Endothelial cell of umbilical vein (primary cell): ENCODE data around the gene H2AZ1.
A peak's percentile ranks its signal among the peaks of the same experiment; 100 is the strongest.

Source experiments
- MYC ChIP-seq: IDR thresholded peaks from one replicate; pipeline ENCODE4 v1.6.1; 2011; ENCODE audit warnings: mild to moderate bottlenecking, low read depth, low read length
- POLR2A ChIP-seq: IDR thresholded peaks from 2 replicates; pipeline ENCODE4 v1.6.1; 2012; ENCODE audit warnings: low read depth, mild to moderate bottlenecking, control low read depth, low read length
- POLR2AphosphoS5 ChIP-seq: IDR thresholded peaks from 2 replicates; pipeline ENCODE4 v1.6.1; 2012; ENCODE audit warnings: low read depth, mild to moderate bottlenecking, control low read depth, low read length, moderate library complexity; ENCODE audit not compliant: insufficient read depth
- TF ChIP-seq, protein P1 (sequence below): IDR thresholded peaks from 2 replicates; pipeline ENCODE4 v1.6.1; 2011; ENCODE audit not compliant: insufficient read depth, insufficient read length
- TF ChIP-seq, protein P2 (sequence below), 2 donors: IDR thresholded peaks; 1 replicate in 1 of 2; 2 replicates in 1 of 2; pipeline ENCODE4 v1.5.1; 2011; ENCODE audit warnings: low read length in 2 of 2, mild to moderate bottlenecking in 2 of 2, moderate library complexity in 2 of 2, control low read depth in 1 of 2, inconsistent platforms in 1 of 2, low read depth in 1 of 2; ENCODE audit not compliant: insufficient read depth in 1 of 2; ENCODE audit errors: extremely low read depth in 1 of 2

DNA sequence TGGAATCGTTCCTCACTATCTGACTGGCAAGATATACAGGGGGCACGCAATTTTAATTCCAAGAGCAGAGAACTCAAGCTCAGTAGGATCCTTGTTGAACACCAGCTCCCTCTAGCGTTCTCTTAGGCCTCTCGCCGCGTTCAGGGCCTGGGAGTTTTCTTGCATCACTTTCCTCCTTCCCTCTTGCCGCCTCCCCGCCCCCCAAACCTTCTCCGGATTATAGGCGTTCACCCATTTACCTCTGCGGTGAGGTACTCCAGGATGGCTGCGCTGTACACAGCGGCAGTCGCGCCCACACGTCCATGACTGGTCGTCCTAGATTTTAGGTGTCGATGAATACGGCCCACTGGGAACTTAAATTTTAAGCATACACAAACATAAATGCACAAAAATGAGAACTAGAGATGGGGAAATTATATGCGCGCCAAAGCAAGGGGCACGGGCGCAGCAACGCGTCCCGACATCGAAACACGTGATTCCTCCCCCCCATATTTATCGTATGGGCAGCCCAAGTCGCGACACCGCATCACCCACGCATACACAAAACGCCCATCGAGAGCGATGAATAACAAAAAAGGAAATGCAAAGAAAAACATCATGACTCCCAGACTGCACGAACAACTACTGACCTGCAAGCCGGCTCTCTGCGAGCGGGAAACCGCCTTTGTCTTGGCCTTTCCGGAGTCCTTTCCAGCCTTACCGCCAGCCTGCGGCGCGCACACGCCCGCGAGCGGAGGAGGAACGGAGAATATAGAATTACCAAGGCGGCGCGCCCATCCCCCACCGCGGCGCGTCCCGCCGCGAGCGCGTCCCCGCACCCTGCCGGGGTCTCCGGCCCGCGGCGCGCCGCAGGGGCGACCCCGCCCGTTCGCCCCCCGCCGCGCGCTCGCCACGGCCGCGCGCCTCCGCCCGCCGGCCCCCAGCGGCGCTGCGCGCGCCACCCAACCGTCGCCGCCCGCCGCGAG is 759 bp downstream of the H2AZ1 start:
- TF ChIP-seq POLR2A (no peak), MYC (no peak), POLR2AphosphoS5 (no peak)
- TF ChIP-seq, protein P1, sequence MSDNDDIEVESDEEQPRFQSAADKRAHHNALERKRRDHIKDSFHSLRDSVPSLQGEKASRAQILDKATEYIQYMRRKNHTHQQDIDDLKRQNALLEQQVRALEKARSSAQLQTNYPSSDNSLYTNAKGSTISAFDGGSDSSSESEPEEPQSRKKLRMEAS = no peak
- TF ChIP-seq, protein P2, sequence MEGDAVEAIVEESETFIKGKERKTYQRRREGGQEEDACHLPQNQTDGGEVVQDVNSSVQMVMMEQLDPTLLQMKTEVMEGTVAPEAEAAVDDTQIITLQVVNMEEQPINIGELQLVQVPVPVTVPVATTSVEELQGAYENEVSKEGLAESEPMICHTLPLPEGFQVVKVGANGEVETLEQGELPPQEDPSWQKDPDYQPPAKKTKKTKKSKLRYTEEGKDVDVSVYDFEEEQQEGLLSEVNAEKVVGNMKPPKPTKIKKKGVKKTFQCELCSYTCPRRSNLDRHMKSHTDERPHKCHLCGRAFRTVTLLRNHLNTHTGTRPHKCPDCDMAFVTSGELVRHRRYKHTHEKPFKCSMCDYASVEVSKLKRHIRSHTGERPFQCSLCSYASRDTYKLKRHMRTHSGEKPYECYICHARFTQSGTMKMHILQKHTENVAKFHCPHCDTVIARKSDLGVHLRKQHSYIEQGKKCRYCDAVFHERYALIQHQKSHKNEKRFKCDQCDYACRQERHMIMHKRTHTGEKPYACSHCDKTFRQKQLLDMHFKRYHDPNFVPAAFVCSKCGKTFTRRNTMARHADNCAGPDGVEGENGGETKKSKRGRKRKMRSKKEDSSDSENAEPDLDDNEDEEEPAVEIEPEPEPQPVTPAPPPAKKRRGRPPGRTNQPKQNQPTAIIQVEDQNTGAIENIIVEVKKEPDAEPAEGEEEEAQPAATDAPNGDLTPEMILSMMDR (IDR thresholded peaks at IDR 0.05; ENCODE audit: extremely low read depth in 1 of 2, insufficient read depth in 1 of 2, low read depth in 1 of 2, low read length in 2 of 2) = peak; percentile 83 to 91
